Esophagus mucosa (tissue), 1 donor: ENCODE measurements around the gene MAPK11. TPM values are rescaled to one million over a fixed set of nuclear protein-coding genes. Genes with fewer than 3 reads are reported as not detected.

Source experiments
- ATAC-seq: fragments of 200-7000 bp; cut with Tn5 transposase; one replicate; pipeline ENCODE4 v1.9.1; 2020
- total RNA-seq: library from RNA; stranded (reverse); gene quantifications from one replicate; pipeline ENCODE4 v1.2.4, GENCODE V29; 2023
- donor health status: DM: yes; HTN: yes; CAD: no.

MAPK11 gene
- total RNA-seq, 1 donor from 2014 or later, result 5.8 TPM

- ATAC-seq, result peak; percentile 65
These were observed 23.5 kb upstream of the MAPK11 start for GRCh38 chr22:50293441-50294318.

DNA sequence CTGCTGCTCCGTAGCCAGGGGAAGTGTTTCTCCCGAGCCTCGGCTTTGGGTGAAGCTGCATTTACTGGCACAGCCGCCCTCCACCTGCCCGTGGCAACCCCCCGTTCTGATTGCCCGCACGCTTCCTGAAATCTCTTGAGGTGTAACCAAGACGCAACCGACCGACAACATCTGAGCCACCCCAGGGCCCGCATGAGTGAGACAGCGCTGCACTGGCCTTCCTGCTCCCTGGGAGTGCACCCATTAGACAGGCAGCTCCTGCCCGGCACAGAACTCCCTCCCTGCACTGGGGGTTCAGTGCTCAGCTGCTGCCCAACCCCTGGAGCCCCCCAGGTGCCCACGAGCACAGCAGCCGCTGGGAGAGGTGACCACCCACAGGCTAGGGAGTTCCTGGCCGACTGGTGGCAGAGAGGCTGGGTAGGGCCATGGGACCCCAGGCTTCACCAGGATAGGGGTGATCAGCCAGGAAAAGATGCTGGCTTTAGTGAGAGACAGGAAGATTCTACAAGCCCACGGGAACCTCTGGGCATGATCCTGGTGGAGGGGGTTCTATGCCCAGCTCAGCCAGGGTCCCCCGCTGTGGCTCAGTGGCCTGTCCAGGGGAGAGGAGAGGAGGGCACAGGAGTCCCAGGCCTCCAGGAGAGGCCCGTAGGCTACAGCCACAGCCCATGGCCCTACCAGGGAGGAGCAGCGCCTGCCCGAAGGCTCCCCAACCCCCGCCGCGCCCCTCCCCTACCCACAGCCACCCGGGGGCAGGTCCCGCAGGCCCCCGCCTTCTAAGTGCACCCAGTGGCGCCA, 22.7 kb upstream of the MAPK11 start:
- no peak for ATAC-seq

GRCh38 chr22:50289942-50290630, 19.9 kb upstream of the MAPK11 start:
- ATAC-seq, result no peak

DNA sequence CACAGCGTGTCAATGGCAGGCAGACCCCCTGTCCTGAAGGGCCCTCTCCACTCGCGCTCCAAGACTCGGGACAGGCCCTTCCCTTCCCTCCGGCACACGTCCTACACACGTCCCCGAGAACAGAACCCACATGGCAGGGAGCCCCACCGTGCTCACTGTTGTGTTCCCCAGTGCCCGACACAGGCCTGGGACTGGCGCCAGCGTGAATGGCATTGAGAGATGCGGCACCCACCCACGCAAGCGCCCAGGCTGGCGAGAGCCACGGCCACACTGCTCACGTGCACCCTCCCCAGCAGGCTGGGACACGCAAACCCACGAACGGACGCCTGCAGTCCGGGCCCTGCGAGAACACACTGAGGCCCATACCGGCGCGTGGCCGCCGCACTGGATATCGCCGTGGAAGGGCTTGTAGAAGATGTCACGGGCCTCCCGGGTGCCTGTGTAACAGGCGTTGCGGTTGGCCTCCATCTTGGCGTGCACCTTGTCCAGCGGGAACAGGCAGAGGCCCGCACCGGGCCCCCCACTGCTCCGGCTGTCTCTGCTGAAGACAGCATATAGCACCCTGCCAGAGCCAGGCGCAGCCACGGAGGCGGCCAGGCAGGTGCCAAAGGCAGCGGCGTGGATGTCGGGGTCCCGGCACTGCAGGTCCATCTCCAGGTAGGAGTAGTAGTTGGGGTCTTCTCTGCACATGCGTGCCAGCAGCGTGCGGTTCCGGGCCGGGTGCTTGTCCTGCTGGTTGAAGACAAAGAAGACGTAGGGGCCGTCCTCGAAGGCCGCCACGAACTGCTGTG, 19.2 kb upstream of the MAPK11 start:
- ATAC-seq, result no peak

DNA sequence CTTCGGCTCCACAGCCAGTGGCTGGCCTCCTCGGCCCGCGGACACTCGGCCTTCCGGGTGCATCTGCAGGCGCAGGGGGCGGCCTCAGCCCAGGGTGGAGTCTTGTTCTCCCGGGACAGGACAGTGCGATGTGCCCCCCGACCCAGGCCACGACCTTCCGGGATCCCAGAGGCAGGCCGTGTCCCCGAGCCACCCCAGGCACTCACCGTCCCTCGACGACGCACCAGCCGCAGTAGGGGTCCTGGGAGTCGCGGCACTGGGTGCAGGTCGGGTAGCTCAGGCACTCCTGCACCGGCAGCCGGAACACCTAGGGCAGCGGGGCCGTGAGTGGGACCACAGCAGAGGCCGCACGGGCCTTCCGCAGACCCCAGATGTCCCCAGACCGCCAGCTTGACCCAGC, 17.6 kb upstream of the MAPK11 start:
- no peak for ATAC-seq

- no peak for ATAC-seq
These were observed 16.6 kb upstream of the MAPK11 start for GRCh38 chr22:50286701-50287318.

DNA sequence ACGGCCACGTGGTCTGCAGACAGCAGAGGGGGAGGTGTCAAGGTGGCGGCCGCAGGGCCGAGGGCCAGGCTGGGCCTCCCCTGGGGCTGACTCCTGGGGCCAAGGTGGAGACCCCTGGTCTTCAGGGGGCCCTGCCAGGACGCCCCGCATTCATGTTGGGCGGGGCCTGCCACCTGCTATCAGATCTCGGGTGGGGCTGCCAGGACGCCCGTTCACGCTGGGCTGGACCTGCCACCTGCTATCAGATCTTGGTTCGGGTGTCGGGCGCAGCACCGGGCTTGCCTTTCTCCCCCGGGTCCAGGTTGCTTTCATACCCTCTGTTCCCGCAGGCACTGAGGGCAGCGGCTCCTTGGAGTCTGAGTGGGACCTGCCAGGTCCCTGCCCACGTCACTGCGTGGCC, 16.1 kb upstream of the MAPK11 start:
- no peak for ATAC-seq

GRCh38 chr22:50285568-50286229, 15.5 kb upstream of the MAPK11 start:
- no peak for ATAC-seq

DNA sequence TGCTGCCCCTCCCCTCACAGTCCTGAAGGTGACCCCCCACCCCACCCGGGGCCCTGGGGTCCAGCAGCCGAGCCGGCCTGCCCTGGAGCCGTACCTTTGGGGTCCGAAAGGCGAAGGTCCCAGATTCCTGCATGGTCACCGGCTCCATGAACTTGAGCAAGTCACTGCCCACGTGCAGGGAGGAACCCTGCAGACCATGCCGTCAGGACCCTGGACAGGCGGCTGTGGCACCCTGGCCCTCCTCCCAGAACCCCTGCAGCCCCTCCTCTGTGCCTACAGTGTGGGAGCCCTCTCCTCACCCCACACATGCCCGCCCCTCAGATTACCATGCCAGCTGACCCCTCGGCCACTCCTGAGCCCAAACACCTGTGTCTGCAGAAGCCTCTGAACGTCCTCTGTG, 14.3 kb upstream of the MAPK11 start:
- ATAC-seq, result no peak

- ATAC-seq, result no peak
These were observed 13.6 kb upstream of the MAPK11 start for GRCh38 chr22:50283821-50284220.

DNA sequence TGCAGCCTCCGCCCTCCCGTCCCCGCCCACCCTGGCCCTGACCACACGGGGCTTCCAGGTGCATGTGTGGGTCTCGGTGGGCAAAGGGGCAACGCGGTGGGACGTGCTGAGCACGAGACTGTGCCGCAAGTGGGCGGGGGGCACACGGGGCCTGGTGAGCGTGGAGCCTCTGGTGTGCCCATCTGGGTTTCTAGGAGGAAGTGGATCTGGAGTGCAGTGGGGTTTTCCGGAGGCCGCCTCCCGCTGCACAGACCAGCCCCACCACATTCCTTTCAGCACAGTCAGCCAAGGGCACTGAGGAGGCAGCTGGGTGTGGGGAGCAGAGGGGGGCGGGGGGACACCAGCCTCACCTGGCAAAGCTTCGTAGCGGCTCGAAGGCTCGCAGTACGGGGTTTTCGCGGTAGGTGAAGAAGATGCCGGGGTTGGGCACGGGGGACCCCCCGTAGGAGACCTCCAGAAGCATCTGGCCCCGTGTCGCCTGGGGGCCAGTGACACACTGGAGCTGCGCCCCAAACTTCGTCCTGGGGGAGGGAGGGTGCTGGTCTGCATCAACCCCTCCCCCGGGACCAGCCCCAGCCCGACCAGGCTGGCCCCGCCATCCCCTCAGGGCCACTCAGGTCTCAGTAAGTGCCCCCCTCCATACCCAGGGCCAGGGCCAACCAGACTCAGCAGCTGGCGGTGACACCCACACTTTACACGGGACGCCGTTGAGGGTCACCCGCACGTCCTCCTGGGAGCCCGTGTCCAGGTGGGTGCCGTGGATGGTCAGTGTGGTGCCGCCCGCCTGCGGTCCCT, 12.4 kb upstream of the MAPK11 start:
- ATAC-seq, result peak; percentile 91

GRCh38 chr22:50281957-50282356, 11.8 kb upstream of the MAPK11 start:
- peak; percentile 11 for ATAC-seq

DNA sequence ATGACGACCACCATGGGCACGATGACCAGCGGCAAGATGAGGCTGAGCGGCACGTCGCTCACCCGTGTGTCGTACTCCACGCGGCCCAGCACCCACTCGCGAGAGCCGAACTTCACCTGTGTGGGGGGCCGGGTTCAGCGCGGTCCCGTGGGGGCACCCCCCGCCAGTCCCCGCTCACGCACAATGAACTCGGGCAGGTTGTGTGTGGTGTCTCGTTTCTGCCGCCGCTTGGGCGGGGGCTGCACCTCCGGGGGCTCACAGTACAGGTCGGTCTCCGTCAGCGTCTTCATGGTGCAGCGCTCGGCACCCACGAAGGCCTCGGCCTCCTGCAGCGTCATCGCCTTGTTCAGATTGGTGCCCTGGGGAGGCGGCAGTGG, 11.2 kb upstream of the MAPK11 start:
- ATAC-seq, result no peak

DNA sequence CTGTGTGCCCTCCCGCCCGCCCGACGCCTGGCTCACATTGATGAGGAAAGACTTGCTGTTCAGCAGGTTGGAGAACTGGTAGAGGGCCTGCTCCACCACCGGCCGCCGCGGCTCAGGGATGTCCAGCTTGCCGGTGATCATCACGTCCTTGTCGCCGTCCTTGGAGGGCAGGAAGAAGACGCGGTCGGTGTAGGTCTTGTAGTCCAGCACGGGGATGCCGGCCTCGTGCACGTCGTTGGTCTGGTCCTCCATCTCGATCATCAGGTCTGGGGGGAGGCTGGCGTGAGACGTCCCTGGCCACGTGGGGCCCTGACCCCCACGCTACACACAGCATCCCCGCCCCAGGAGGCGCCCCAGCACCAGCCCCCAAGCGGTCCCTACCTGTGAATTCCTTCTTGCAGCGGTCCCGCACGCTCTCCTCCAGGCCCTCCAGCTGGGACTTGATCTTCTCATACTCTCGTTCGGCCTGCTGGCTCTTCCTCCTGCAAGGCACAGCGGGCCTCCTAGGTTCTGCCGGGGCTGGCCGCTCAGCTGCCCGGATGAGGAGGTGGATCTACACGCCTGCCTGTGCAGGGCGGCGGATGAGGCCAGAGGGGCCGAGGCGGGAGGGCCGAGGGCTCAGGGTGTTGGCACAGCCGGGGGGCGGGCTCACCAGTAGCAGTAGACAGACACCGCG, 10.7 kb upstream of the MAPK11 start:
- no peak for ATAC-seq

DNA sequence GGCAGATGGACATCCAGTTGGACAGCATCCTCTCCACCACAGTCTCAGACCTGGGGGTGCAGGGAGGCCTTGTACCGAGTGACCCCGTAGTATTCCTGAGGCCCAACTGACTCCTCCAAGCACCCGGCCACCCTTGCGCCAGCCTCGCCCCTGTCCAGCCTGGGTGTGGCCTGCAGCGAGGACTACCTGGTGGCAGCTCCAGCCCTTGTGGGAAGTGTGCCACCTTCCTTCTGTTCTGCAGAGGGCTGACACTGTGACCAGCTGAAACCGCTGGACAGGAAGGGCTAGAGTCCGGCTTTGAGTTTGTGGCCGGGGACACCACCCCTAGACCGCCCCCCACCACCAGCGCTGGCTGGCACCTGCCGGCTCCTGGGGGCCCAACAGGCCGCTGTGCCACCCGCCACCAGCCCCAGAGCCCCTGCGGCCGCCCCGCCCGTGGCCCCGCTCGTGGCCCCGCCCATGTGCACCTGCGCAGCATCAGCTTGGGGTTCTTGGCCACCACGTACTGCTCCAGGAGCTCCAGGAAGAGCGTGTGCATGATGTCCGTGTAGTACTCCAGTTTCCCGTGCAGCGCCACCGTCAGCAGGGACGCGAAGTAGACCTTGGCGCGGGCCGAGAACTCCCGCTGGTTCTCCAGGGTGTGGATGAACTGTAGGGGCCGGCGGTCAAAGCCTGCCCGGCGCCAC, 10.0 kb upstream of the MAPK11 start:
- ATAC-seq, result no peak

GRCh38 chr22:50278956-50279619, 8.9 kb upstream of the MAPK11 start:
- ATAC-seq, result no peak

GRCh38 chr22:50278461-50278860, 8.3 kb upstream of the MAPK11 start:
- ATAC-seq, result no peak

- ATAC-seq, result no peak
These were observed 7.6 kb upstream of the MAPK11 start for GRCh38 chr22:50277761-50278160.

- peak; percentile 61 for ATAC-seq
These were observed 6.0 kb upstream of the MAPK11 start for GRCh38 chr22:50276143-50276542.
